A549 (cell line): ENCODE data around the gene ARHGAP28. TPM values are rescaled to one million over a fixed set of nuclear protein-coding genes. Genes with fewer than 3 reads are reported as not detected.
"Not testable (repeated sequence)": the region's sequence is repeated elsewhere in the genome, so short reads cannot be mapped to it uniquely, and the experiment has no call there.

Experiments
- ATAC-seq, 2 experiments: fragments of 200-7000 bp in 1 of 2; fragments of >200 bp in 1 of 2; cut with Nextera tagmentation in 1 of 2; cut with Tn5 transposase in 1 of 2; 3 replicates each; pipeline versions ENCODE4 v1.8.0 to v1.9.1; 2018 to 2020; ENCODE audit warnings: mild to moderate bottlenecking in 1 of 2, moderate library complexity in 1 of 2
- CTCF ChIA-PET: fragments of 300-600 bp; sonication (Branson Sonifier 250); formaldehyde crosslinking; extraction: SDS; loops from one replicate; lab custom pipeline; 2021; ENCODE audit warnings: antibody characterized with exemption, inconsistent platforms; lab: Yijun Ruan, JAX
- POLR2A ChIA-PET: fragments of 350-600 bp; formaldehyde crosslinking; extraction: SDS; loops from one replicate; lab custom pipeline; 2021; ENCODE audit warnings: antibody characterized with exemption, inconsistent platforms; lab: Yijun Ruan, JAX
- DNase-seq, 2 experiments: peaks; one replicate each; pipeline versions ENCODE4 v3.0.0 to v3.0.0-alpha.2; 2011 to 2016; ENCODE audit warnings: low read depth in 1 of 2, low spot score in 1 of 2
- FAIRE-seq: peaks from 2 replicates; lab custom pipeline; 2011; peaks lifted over from hg19 to GRCh38; lab: Jason Lieb, UNC
- H3K27ac ChIP-seq, 2 experiments: fragments of >200 bp; sonication (Bioruptor Twin); formaldehyde crosslinking; 3 replicates each; pipeline ENCODE4 v1.5.1; 2016 to 2017
- H3K4me1 ChIP-seq: fragments of >200 bp; sonication (Bioruptor Twin); formaldehyde crosslinking; 3 replicates; pipeline ENCODE4 v1.6.1; 2016
- H3K4me2 ChIP-seq: fragments of >200 bp; sonication (Bioruptor Twin); formaldehyde crosslinking; 3 replicates; pipeline ENCODE4 v1.6.1; 2016
- H3K4me3 ChIP-seq: fragments of >200 bp; sonication (Bioruptor Twin); formaldehyde crosslinking; 3 replicates; pipeline ENCODE4 v1.5.1; 2016
- H3K9me3 ChIP-seq: fragments of >200 bp; sonication (Bioruptor Twin); formaldehyde crosslinking; 3 replicates; pipeline ENCODE4 v1.6.1; 2016
- CBX2 ChIP-seq: fragments of 200-600 bp; sonication (generic); IDR thresholded peaks from 2 replicates; pipeline ENCODE4 v1.6.1; 2016; ENCODE audit warnings: low read depth, mild to moderate bottlenecking, borderline replicate concordance
- CHD4 ChIP-seq: fragments of 200-600 bp; sonication (generic); IDR thresholded peaks from 2 replicates; pipeline ENCODE4 v1.6.1; 2016; ENCODE audit warnings: antibody characterized with exemption, mild to moderate bottlenecking, borderline replicate concordance
- EHF ChIP-seq: fragments of 250-450 bp; sonication (Bioruptor Pico); IDR thresholded peaks from 2 replicates; pipeline ENCODE4 v1.5.0; 2020; ENCODE audit warnings: mild to moderate bottlenecking
- EHMT2 ChIP-seq: fragments of 200-600 bp; sonication (generic); IDR thresholded peaks from 2 replicates; pipeline ENCODE4 v1.6.1; 2016; ENCODE audit warnings: antibody characterized with exemption, low read depth, mild to moderate bottlenecking, moderate library complexity
- EP300 ChIP-seq, 2 experiments: fragments of >200 bp; sonication (Bioruptor Twin); formaldehyde crosslinking; IDR thresholded peaks; 2 replicates in 1 of 2; 3 replicates in 1 of 2; pipeline ENCODE4 v1.6.1; 2016 to 2017
- FOSB ChIP-seq: fragments of 250-450 bp; sonication (Bioruptor Pico); IDR thresholded peaks from 2 replicates; pipeline ENCODE4 v1.5.0; 2020; ENCODE audit warnings: mild to moderate bottlenecking, moderate library complexity
- FOSL2 ChIP-seq, 2 experiments: fragments of 450-650 bp in 1 of 2; fragments of >200 bp in 1 of 2; sonication (Bioruptor Twin) in 1 of 2; formaldehyde crosslinking; IDR thresholded peaks; 2 replicates each; pipeline versions ENCODE4 v1.5.0 to v1.6.1; 2016 to 2020; ENCODE audit warnings: mild to moderate bottlenecking in 1 of 2, moderate library complexity in 1 of 2
- FOXS1 ChIP-seq: fragments of 250-450 bp; sonication (Bioruptor Pico); IDR thresholded peaks from 2 replicates; pipeline ENCODE4 v1.5.0; 2020; ENCODE audit warnings: mild to moderate bottlenecking, moderate library complexity
- GATA3 ChIP-seq: IDR thresholded peaks from 2 replicates; pipeline ENCODE4 v1.6.1; 2012; ENCODE audit warnings: borderline replicate concordance
- HDAC2 ChIP-seq: fragments of 200-600 bp; sonication (generic); IDR thresholded peaks from 2 replicates; pipeline ENCODE4 v1.6.1; 2016
- HOXA7 ChIP-seq: fragments of 250-450 bp; sonication (Bioruptor Pico); IDR thresholded peaks from 2 replicates; pipeline ENCODE4 v1.5.0; 2020; ENCODE audit warnings: mild to moderate bottlenecking, moderate library complexity
- JUN ChIP-seq, 2 experiments: fragments of >200 bp; sonication (Bioruptor Twin); formaldehyde crosslinking; IDR thresholded peaks; 2 replicates in 1 of 2; 3 replicates in 1 of 2; pipeline ENCODE4 v1.6.1; 2016 to 2017
- MAFK ChIP-seq: fragments of 450-650 bp; IDR thresholded peaks from 2 replicates; pipeline ENCODE4 v1.6.1; 2014; ENCODE audit not compliant: partially characterized antibody
- MYC ChIP-seq: IDR thresholded peaks from 2 replicates; pipeline ENCODE4 v1.6.1; 2012; ENCODE audit warnings: mild to moderate bottlenecking, inconsistent platforms, low read length, improper control_type of control experiment, borderline replicate concordance
- RAD21 ChIP-seq, 2 experiments: fragments of >200 bp in 1 of 2; sonication (Bioruptor Twin) in 1 of 2; formaldehyde crosslinking in 1 of 2; IDR thresholded peaks in 1 of 2; conservative IDR thresholded peaks in 1 of 2; 2 replicates in 1 of 2; 3 replicates in 1 of 2; pipeline ENCODE4 v1.6.1; 2012 to 2018; ENCODE audit warnings: inconsistent platforms in 1 of 2
- RARB ChIP-seq: fragments of 250-450 bp; sonication (Bioruptor Pico); IDR thresholded peaks from 2 replicates; pipeline ENCODE4 v1.8.0; 2021; ENCODE audit warnings: mild to moderate bottlenecking, moderate library complexity
- RNF2 ChIP-seq: fragments of 200-600 bp; sonication (generic); IDR thresholded peaks from 2 replicates; pipeline ENCODE4 v1.6.1; 2016; ENCODE audit warnings: low read depth, mild to moderate bottlenecking, antibody characterized with exemption, moderate library complexity, borderline replicate concordance
- SMC3 ChIP-seq: fragments of >200 bp; sonication (Bioruptor Twin); formaldehyde crosslinking; IDR thresholded peaks from 3 replicates; pipeline ENCODE4 v1.6.1; 2018; ENCODE audit warnings: inconsistent platforms
- SREBF2 ChIP-seq: fragments of 450-650 bp; IDR thresholded peaks from 2 replicates; pipeline ENCODE4 v1.6.1; 2014; ENCODE audit warnings: mild to moderate bottlenecking, moderate library complexity
- TP53 ChIP-seq: fragments of 250-450 bp; sonication (Bioruptor Pico); IDR thresholded peaks from 2 replicates; pipeline ENCODE4 v1.5.0; 2021; ENCODE audit warnings: mild to moderate bottlenecking, moderate library complexity
- ZC3H11A ChIP-seq: fragments of 450-650 bp; IDR thresholded peaks from 2 replicates; pipeline ENCODE4 v1.6.1; 2014; ENCODE audit warnings: antibody characterized with exemption, mild to moderate bottlenecking
- ZFP36 ChIP-seq: fragments of 450-650 bp; IDR thresholded peaks from 2 replicates; pipeline ENCODE4 v1.6.1; 2014; ENCODE audit warnings: borderline replicate concordance; ENCODE audit not compliant: partially characterized antibody
- WGBS: methylation state at CpG from one replicate; pipeline ENCODE4 v1.1.6; 2017; ENCODE audit errors: missing lambda C conversion rate; 5-methylcytosine and 5-hydroxymethylcytosine counted together
- polyA plus RNA-seq, 4 experiments: library from polyadenylated mRNA; depleted of rRNA in 3 of 4; stranded (reverse); fragments of >200 nt; fragmentation: RNase III in 1 of 4; extraction: RNeasy Plus Mini Kit Qiagen cat#74134 plus additional on column Dnase treatment in 1 of 4; gene quantifications; 2 replicates in 3 of 4; 3 replicates in 1 of 4; pipeline ENCODE4 v1.2.3, GENCODE V29; 2011 to 2017
- TF ChIP-seq, protein P1 (sequence below): fragments of >200 bp; sonication (Bioruptor Twin); formaldehyde crosslinking; IDR thresholded peaks from 3 replicates; pipeline ENCODE4 v1.6.1; 2016
- TF ChIP-seq, protein P2 (sequence below): fragments of >200 bp; sonication (Bioruptor Twin); formaldehyde crosslinking; IDR thresholded peaks from 2 replicates; pipeline ENCODE4 v1.6.1; 2016
- TF ChIP-seq, protein P3 (sequence below): fragments of 150-350 bp; IDR thresholded peaks from 2 replicates; pipeline ENCODE4 v1.6.1; 2014; ENCODE audit warnings: low read depth, mild to moderate bottlenecking, low read length
- TF ChIP-seq, protein P4 (sequence below): fragments of 250-450 bp; sonication (Bioruptor Pico); IDR thresholded peaks from 2 replicates; pipeline ENCODE4 v1.5.0; 2020; ENCODE audit warnings: low read depth, mild to moderate bottlenecking, moderate library complexity
- TF ChIP-seq, protein P5 (sequence below): fragments of >200 bp; sonication (Bioruptor Twin); formaldehyde crosslinking; IDR thresholded peaks from 3 replicates; pipeline ENCODE4 v1.5.1; 2016

ARHGAP28 gene
- polyA plus RNA-seq, 2 of the 4 experiments (the other 2 are of a cell fraction), result 0.13 to 0.17 TPM

DNA sequence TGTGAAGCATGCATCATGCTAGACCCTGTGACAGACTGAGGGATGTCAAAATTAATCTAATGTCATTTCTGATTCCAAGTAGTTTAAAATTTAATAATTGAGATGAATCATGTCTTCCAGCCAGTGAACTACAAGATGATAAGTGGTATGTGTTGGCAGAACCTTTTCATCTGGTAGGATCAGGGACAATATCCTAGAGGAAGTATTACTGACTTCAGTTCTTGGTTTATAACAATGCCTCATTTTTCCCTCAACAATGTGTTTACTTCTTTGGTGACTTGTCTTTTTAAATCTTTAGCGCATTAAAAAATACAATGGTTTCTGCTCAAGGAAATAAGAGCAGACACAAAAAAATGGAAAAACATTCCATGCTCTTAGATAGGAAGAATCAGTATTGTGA lies 69.4 kb downstream of the ARHGAP28 start:
- POLR2A ChIA-PET, result no interaction called here
- FAIRE-seq, result no peak
- WGBS, result 96% methylated on average over 1 of the region's 1 CpG

DNA sequence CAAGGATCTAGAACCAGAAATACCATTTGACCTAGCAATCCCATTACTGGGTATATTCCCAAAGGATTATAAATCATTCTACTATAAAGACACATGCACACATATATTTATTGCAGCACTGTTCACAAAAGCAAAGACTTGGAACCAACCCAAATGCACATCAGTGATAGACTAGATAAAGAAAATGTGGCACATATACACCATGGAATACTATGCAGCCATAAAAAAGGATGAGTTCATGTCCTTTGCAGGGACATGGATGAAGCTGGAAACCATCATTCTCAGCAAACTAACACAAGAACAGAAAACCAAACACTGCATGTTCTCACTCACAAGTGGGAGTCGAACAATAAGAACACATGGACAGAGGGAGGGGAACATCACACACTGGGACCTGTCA lies 70.8 kb downstream of the ARHGAP28 start:
- FAIRE-seq, ATAC-seq, DNase-seq, POLR2A ChIA-PET, H3K4me3 ChIP-seq, H3K4me1 ChIP-seq, H3K4me2 ChIP-seq, H3K27ac ChIP-seq, H3K9me3 ChIP-seq, CTCF ChIA-PET: not testable (repeated sequence)
- WGBS, result 0% methylated on average over 1 of the region's 1 CpG

More for the DNA sequence above, 69.4 kb downstream of the ARHGAP28 start:
- DNase-seq (no peak), ATAC-seq (no peak)
- Histone ChIP-seq H3K4me1 (no peaks in the 10 kb centered on the region), H3K9me3 (no peaks in the 10 kb centered on the region), H3K4me3 (no peak overlapping the region), H3K4me2 (no peak overlapping the region), H3K27ac (no peak overlapping the region)
- TF ChIP-seq, protein P1, sequence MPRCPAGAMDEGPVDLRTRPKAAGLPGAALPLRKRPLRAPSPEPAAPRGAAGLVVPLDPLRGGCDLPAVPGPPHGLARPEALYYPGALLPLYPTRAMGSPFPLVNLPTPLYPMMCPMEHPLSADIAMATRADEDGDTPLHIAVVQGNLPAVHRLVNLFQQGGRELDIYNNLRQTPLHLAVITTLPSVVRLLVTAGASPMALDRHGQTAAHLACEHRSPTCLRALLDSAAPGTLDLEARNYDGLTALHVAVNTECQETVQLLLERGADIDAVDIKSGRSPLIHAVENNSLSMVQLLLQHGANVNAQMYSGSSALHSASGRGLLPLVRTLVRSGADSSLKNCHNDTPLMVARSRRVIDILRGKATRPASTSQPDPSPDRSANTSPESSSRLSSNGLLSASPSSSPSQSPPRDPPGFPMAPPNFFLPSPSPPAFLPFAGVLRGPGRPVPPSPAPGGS, result no peak
- TF ChIP-seq, protein P2, sequence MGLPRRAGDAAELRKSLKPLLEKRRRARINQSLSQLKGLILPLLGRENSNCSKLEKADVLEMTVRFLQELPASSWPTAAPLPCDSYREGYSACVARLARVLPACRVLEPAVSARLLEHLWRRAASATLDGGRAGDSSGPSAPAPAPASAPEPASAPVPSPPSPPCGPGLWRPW, result no peak
- TF ChIP-seq MYC, result no peak
- no peak for TF ChIP-seq FOXS1 (CRISPR knock-in tag)
- TF ChIP-seq EHMT2, result no peak
- no peak for TF ChIP-seq ZFP36
- no peak for TF ChIP-seq HDAC2
- TF ChIP-seq TP53 (CRISPR knock-in tag), result no peak
- TF ChIP-seq, protein P3, sequence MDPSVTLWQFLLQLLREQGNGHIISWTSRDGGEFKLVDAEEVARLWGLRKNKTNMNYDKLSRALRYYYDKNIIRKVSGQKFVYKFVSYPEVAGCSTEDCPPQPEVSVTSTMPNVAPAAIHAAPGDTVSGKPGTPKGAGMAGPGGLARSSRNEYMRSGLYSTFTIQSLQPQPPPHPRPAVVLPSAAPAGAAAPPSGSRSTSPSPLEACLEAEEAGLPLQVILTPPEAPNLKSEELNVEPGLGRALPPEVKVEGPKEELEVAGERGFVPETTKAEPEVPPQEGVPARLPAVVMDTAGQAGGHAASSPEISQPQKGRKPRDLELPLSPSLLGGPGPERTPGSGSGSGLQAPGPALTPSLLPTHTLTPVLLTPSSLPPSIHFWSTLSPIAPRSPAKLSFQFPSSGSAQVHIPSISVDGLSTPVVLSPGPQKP, result no peak
- TF ChIP-seq JUN (IDR thresholded peaks at IDR 0.05), result no peak
- CTCF ChIA-PET, result interaction anchor here (0.6 kb wide), 1 partner anchor 87 kb away, joined by 3 read pairs; no protein-coding TSS in a partner anchor

DNA sequence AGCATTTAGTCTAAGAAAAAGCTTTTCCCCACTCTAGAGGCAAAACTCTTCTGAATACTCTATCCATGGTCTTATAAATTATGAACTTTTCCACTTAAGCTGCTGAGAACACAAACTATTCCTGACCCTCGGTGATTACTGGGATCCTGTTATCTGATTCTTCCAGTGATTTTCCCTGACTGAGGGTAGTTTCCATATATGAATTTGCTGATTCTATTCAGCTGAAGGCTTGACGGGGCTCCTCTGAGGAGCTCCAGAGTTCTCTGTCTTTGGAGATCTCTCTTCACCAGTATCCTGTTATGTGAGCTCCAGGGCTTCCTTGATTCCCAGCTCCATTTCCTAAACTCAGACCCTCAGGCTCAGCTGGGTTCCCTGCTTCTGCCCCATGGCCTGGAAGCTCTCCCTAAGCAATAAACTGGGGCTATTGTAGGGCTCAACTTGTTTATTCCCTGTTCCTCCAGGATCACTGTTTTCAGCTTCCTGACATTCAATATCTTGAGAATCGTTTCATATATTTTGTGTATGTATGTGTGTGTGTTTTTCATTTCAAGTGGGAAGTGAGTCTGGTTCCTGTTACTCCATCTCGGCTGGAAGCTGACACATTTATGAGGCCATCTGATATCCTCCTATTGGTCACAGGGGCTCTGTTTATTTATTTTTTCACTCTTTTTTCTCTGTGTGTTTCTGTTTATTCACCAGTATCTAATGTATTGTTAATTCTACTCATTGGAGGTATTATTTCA lies 78.2 kb downstream of the ARHGAP28 start:
- no peak for ATAC-seq
- CTCF ChIA-PET, result interaction anchor here (0.6 to 1.3 kb wide), 2 partner anchors 78 to 1317 kb away, joined by 3 read pairs; no protein-coding TSS in a partner anchor

More for the DNA sequence above, 78.2 kb downstream of the ARHGAP28 start:
- DNase-seq (no peak), FAIRE-seq (no peak)
- H3K4me3 ChIP-seq, result no peak overlapping the region
- no peak overlapping the region for H3K4me2 ChIP-seq
- no peak for TF ChIP-seq GATA3
- no peak for TF ChIP-seq RARB (CRISPR knock-in tag)
- no peak for TF ChIP-seq SMC3
- no peak for TF ChIP-seq RNF2
- no peak for TF ChIP-seq RAD21 (conservative IDR thresholded peaks at IDR 0.05 in 1 of 2, IDR thresholded peaks at IDR 0.05 in 1 of 2)
- no peak for TF ChIP-seq CBX2
- no peak for TF ChIP-seq EP300 (IDR thresholded peaks at IDR 0.05)
- no peak for TF ChIP-seq ZC3H11A
- no peak for TF ChIP-seq HOXA7 (CRISPR knock-in tag)
- TF ChIP-seq SREBF2, result no peak
- TF ChIP-seq MAFK, result no peak
- no peak for TF ChIP-seq FOSB (CRISPR knock-in tag)
- TF ChIP-seq, protein P3, result no peak
- TF ChIP-seq FOSL2 (IDR thresholded peaks at IDR 0.05), result no peak
- TF ChIP-seq FOSL2 (CRISPR knock-in tag; IDR thresholded peaks at IDR 0.05), result no peak
- TF ChIP-seq CHD4, result no peak
- no peak for TF ChIP-seq EHF (CRISPR knock-in tag)
- TF ChIP-seq, protein P4, sequence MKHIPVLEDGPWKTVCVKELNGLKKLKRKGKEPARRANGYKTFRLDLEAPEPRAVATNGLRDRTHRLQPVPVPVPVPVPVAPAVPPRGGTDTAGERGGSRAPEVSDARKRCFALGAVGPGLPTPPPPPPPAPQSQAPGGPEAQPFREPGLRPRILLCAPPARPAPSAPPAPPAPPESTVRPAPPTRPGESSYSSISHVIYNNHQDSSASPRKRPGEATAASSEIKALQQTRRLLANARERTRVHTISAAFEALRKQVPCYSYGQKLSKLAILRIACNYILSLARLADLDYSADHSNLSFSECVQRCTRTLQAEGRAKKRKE (CRISPR knock-in tag), result no peak
- TF ChIP-seq, protein P5, sequence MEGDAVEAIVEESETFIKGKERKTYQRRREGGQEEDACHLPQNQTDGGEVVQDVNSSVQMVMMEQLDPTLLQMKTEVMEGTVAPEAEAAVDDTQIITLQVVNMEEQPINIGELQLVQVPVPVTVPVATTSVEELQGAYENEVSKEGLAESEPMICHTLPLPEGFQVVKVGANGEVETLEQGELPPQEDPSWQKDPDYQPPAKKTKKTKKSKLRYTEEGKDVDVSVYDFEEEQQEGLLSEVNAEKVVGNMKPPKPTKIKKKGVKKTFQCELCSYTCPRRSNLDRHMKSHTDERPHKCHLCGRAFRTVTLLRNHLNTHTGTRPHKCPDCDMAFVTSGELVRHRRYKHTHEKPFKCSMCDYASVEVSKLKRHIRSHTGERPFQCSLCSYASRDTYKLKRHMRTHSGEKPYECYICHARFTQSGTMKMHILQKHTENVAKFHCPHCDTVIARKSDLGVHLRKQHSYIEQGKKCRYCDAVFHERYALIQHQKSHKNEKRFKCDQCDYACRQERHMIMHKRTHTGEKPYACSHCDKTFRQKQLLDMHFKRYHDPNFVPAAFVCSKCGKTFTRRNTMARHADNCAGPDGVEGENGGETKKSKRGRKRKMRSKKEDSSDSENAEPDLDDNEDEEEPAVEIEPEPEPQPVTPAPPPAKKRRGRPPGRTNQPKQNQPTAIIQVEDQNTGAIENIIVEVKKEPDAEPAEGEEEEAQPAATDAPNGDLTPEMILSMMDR, result no peak
- POLR2A ChIA-PET, result no interaction called here
- 18% methylated on average over 4 of the region's 4 CpGs for WGBS
- H3K4me1 ChIP-seq, result no peaks in the 10 kb centered on the region
- no peak overlapping the region for H3K27ac ChIP-seq
- H3K9me3 ChIP-seq, result no peaks in the 10 kb centered on the region
